Mesothelial cell of epicardium (in vitro differentiated cells): Measurements from ENCODE around the gene UBE2E2. TPM values are rescaled to one million over a fixed set of nuclear protein-coding genes. Genes with fewer than 3 reads are reported as not detected.

Experiments
- DNase-seq, 2 experiments: peaks; one replicate each; pipeline ENCODE4 v3.0.0; 2021; ENCODE audit warnings: low spot score in 2 of 2; ENCODE audit not compliant: unreplicated experiment in 2 of 2
- H3K27ac Mint-ChIP-seq: 2 replicates; pipeline ENCODE4 v1.8.0; 2021; ENCODE audit warnings: mixed read lengths
- H3K27me3 Mint-ChIP-seq: 2 replicates; pipeline ENCODE4 v1.8.0; 2021; ENCODE audit warnings: low read depth, mixed read lengths
- H3K36me3 Mint-ChIP-seq: 2 replicates; pipeline ENCODE4 v1.8.0; 2021; ENCODE audit warnings: mixed read lengths
- H3K4me1 Mint-ChIP-seq: 2 replicates; pipeline ENCODE4 v1.8.0; 2021; ENCODE audit warnings: mixed read lengths
- H3K4me3 Mint-ChIP-seq: 2 replicates; pipeline ENCODE4 v1.8.0; 2021; ENCODE audit warnings: mild to moderate bottlenecking, moderate library complexity, mixed read lengths
- H3K9me3 Mint-ChIP-seq: 2 replicates; pipeline ENCODE4 v1.8.0; 2021; ENCODE audit warnings: mixed read lengths
- total RNA-seq: library from RNA; stranded (reverse); gene quantifications from 3 replicates; pipeline ENCODE4 v1.2.1, GENCODE V29; 2021
- TF ChIP-seq, protein P1 (sequence below): fragments of 200-600 bp; sonication (generic); IDR thresholded peaks from one replicate; pipeline ENCODE4 v1.5.0; 2021; ENCODE audit warnings: antibody characterized with exemption; ENCODE audit not compliant: unreplicated experiment

UBE2E2 gene
- total RNA-seq, 1 donor from 2014 or later: 42.3 TPM

DNA sequence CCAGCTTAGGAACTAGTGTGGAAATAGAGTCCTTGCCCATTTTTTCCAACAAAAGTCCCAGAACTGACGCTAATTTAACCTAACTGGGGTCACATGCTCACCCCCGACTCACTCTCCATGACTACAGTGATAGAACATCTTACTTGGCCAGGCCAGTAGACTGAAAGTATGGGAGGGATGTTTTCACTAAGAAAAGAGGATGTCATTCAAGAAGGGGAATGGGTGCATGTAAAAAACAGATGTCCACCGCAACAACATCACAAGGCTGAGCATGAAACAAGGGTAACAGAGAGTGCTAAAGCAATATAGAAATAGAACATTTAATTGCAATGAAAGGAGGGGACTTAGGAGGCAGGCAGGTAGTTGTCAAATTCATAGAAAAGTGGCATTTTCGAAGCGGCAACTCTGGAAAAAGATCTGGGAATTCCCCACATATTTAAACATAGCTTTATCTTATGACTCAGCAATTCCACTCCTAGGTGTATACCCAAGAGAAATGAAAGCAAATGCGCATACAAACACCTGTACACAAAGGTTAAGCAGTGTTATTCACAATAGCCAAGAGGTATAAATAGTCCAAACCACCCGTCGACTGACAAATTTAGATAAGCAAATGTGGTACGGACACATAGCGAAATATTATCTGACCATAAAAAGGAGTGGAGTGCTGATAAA lies 41.1 kb upstream of the UBE2E2 start:
- Mint-ChIP-seq H3K27me3 (peaks cover 4% of the 10 kb centered on the region), H3K4me3 (no peak overlapping the region), H3K9me3 (no peaks in the 10 kb centered on the region), H3K4me1 (peaks cover 18% of the 10 kb centered on the region), H3K36me3 (no peaks in the 10 kb centered on the region), H3K27ac (no peak overlapping the region)
- TF ChIP-seq, protein P1, sequence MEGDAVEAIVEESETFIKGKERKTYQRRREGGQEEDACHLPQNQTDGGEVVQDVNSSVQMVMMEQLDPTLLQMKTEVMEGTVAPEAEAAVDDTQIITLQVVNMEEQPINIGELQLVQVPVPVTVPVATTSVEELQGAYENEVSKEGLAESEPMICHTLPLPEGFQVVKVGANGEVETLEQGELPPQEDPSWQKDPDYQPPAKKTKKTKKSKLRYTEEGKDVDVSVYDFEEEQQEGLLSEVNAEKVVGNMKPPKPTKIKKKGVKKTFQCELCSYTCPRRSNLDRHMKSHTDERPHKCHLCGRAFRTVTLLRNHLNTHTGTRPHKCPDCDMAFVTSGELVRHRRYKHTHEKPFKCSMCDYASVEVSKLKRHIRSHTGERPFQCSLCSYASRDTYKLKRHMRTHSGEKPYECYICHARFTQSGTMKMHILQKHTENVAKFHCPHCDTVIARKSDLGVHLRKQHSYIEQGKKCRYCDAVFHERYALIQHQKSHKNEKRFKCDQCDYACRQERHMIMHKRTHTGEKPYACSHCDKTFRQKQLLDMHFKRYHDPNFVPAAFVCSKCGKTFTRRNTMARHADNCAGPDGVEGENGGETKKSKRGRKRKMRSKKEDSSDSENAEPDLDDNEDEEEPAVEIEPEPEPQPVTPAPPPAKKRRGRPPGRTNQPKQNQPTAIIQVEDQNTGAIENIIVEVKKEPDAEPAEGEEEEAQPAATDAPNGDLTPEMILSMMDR: no peak
- no peak for DNase-seq

DNA sequence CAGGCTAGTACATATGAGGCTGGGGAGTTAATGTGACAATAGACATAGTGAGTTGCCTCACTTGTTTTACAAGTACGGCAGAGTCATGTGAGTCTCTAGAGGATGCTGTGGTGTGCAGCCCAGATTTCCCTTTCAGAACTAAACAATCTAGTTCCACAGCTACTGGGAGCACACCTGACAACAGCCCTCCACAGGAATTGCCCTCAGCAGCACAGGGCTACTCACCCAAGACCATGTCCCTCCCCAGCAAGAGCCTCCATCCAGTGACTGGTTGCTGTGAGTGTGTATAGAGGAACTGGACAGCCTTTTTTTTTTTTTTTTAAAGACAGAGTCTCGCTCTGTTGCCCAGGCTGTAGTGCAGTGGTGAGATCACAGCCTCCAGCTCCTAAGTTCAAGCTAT lies 40.2 kb upstream of the UBE2E2 start:
- Mint-ChIP-seq H3K4me3 (no peak overlapping the region), H3K36me3 (no peaks in the 10 kb centered on the region), H3K27me3 (peaks cover 4% of the 10 kb centered on the region), H3K4me1 (peaks cover 13% of the 10 kb centered on the region), H3K9me3 (no peaks in the 10 kb centered on the region), H3K27ac (no peak overlapping the region)
- TF ChIP-seq, protein P1: no peak
- DNase-seq: no peak

DNA sequence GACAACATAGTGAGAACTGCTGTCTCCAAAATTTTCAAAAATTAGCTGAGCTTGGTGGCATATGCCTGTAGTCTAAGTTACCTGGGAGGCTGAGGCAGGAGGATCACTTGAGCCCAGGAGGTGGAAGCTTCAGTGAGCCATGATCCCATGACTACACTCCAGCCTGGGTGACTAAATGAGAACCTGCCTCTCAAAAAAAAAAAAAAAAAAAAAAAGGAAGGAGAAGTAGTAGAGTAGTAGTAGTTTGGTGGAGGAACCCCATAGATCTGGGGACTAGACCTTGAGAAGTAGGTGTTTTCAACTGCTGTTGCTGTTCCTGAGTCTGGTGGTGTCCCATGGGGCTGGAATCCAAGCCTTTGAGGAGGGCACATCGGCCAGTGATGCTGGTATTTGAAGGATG lies 38.4 kb upstream of the UBE2E2 start:
- Mint-ChIP-seq H3K9me3 (peaks cover 3% of the 10 kb centered on the region), H3K27me3 (peaks cover 3% of the 10 kb centered on the region), H3K4me3 (no peak overlapping the region), H3K36me3 (no peaks in the 10 kb centered on the region), H3K27ac (no peak overlapping the region), H3K4me1 (peaks cover 4% of the 10 kb centered on the region)
- DNase-seq: no peak
- TF ChIP-seq, protein P1: no peak

DNA sequence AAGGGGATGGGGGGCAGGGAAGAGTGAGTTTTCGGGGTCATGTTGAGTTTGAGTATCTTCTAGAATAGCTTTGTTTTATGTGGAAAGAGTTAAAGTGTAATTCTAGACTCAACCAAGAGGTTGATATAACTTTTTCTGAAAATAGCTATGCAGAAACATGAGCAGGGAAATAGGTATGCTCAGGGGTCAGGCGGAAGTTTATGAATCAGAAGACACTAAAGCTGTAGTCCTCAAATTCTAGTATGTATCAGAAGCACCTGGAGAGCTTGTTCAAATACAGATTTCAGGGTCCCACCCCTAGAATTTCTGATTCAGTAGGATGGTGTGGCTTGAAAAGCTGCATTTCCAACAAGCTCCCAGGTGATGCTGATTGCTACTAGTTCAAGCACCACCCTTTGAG lies 37.6 kb upstream of the UBE2E2 start:
- no peaks in the 10 kb centered on the region for H3K4me1 Mint-ChIP-seq
- H3K9me3 Mint-ChIP-seq: peaks cover 10% of the 10 kb centered on the region
- TF ChIP-seq, protein P1: no peak
- H3K36me3 Mint-ChIP-seq: no peaks in the 10 kb centered on the region
- H3K4me3 Mint-ChIP-seq: no peak overlapping the region
- H3K27me3 Mint-ChIP-seq: no peaks in the 10 kb centered on the region
- DNase-seq: no peak
- no peak overlapping the region for H3K27ac Mint-ChIP-seq

DNA sequence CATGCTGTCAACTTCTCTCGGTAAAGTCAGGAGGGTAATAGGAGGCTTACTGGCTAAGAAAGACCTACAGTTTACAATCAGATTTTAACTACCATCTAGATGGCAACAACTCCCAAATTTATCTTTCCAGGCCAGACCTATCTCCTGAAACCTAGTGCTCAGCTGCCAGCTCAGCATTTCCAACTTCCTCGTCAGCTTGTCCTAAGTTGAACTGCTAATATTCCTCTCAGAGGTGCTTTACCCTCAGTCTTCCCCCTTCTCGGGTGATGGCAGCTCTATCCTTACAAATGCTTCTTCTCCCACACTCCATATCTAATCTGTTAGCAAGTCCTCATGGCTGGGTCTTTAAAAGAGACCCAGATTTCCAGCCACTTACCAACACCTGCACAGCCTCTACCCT lies 36.9 kb upstream of the UBE2E2 start:
- TF ChIP-seq, protein P1: no peak
- H3K27me3 Mint-ChIP-seq: no peaks in the 10 kb centered on the region
- no peak overlapping the region for H3K4me3 Mint-ChIP-seq
- H3K36me3 Mint-ChIP-seq: no peaks in the 10 kb centered on the region
- H3K27ac Mint-ChIP-seq: no peak overlapping the region
- H3K9me3 Mint-ChIP-seq: peaks cover 14% of the 10 kb centered on the region
- DNase-seq: no peak
- no peaks in the 10 kb centered on the region for H3K4me1 Mint-ChIP-seq
